Smooth muscle cell (in vitro differentiated cells): ENCODE data around the gene CIDEB. TPM values are rescaled to one million over a fixed set of nuclear protein-coding genes. Genes with fewer than 3 reads are reported as not detected.

ENCODE experiments used
- DNase-seq: peaks from one replicate; lab custom pipeline; 2025; ENCODE audit not compliant: unreplicated experiment; lab: John Stamatoyannopoulos, UW
- H2AFZ ChIP-seq: fragments of 200-600 bp; sonication (generic); 2 replicates; pipeline ENCODE4 v1.6.0; 2016; ENCODE audit warnings: antibody characterized with exemption, low read depth, mild to moderate bottlenecking
- H3F3A ChIP-seq: fragments of 200-600 bp; sonication (generic); 2 replicates; pipeline ENCODE4 v1.6.0; 2017; ENCODE audit warnings: antibody characterized with exemption, low read depth
- H3K27ac ChIP-seq: fragments of 200-600 bp; sonication (generic); 2 replicates; pipeline ENCODE4 v1.5.1; 2016; ENCODE audit warnings: low read depth, mild to moderate bottlenecking
- H3K27me3 ChIP-seq: fragments of 200-600 bp; sonication (generic); 2 replicates; pipeline ENCODE4 v1.6.1; 2016; ENCODE audit warnings: low read depth, mild to moderate bottlenecking
- H3K36me3 ChIP-seq: fragments of 200-600 bp; sonication (generic); 2 replicates; pipeline ENCODE4 v1.5.1; 2016; ENCODE audit warnings: low read depth
- H3K4me1 ChIP-seq: fragments of 200-600 bp; sonication (generic); 2 replicates; pipeline ENCODE4 v1.5.1; 2016; ENCODE audit warnings: low read depth
- H3K4me2 ChIP-seq: fragments of 200-600 bp; sonication (generic); 2 replicates; pipeline ENCODE4 v1.6.0; 2016; ENCODE audit warnings: mild to moderate bottlenecking
- H3K4me3 ChIP-seq: fragments of 200-600 bp; sonication (generic); 2 replicates; pipeline ENCODE4 v1.5.1; 2016; ENCODE audit warnings: mild to moderate bottlenecking
- H3K79me2 ChIP-seq: fragments of 200-600 bp; sonication (generic); 2 replicates; pipeline ENCODE4 v1.6.0; 2016; ENCODE audit warnings: low read depth, mild to moderate bottlenecking
- H3K9ac ChIP-seq: fragments of 200-600 bp; sonication (generic); 2 replicates; pipeline ENCODE4 v1.6.0; 2016; ENCODE audit warnings: low read depth
- H3K9me3 ChIP-seq: fragments of 200-600 bp; sonication (generic); replicated peaks from 2 replicates; pipeline ENCODE4 v1.5.1; 2016; ENCODE audit warnings: low read depth
- H4K20me1 ChIP-seq: fragments of 200-600 bp; sonication (generic); 2 replicates; pipeline ENCODE4 v1.6.0; 2016; ENCODE audit warnings: low read depth
- WGBS: methylation state at CpG from one replicate; pipeline ENCODE4 v1.1.7; 2016; ENCODE audit warnings: low lambda C conversion rate; 5-methylcytosine and 5-hydroxymethylcytosine counted together
- polyA plus RNA-seq: library from polyadenylated mRNA; unstranded; fragments of >200 nt; fragmentation: Nextera tagmentation; extraction: Ambion mirVana; gene quantifications from 2 replicates; pipeline ENCODE4 v1.2.1, GENCODE V29; 2016
- total RNA-seq: library from RNA; depleted of rRNA; stranded (reverse); fragments of >200 nt; gene quantifications from 2 replicates; pipeline ENCODE4 v1.2.3, GENCODE V29; 2014
- TF ChIP-seq, protein P1 (sequence below): fragments of 200-600 bp; sonication (generic); IDR thresholded peaks from 2 replicates; pipeline ENCODE4 v1.5.1; 2017; ENCODE audit warnings: borderline replicate concordance, mild to moderate bottlenecking, antibody characterized with exemption; ENCODE audit not compliant: insufficient read depth, poor library complexity, severe bottlenecking

The CIDEB gene
- total and polyA plus RNA-seq, 2 experiments from 2014 or later: not detected

- 29% methylated on average over 13 of the region's 13 CpGs for WGBS
- peak overlapping the region; percentile 90 for H3K27ac ChIP-seq
- H3K36me3 ChIP-seq: no peaks in the 10 kb centered on the region
- DNase-seq: no peak
- peak overlapping the region; percentile 97 for H3K4me2 ChIP-seq
- no peaks in the 10 kb centered on the region for H3K9me3 ChIP-seq
- peak overlapping the region; percentile 98 for H3K9ac ChIP-seq
- H3K4me3 ChIP-seq: peak overlapping the region; percentile 95
- no peaks in the 10 kb centered on the region for H4K20me1 ChIP-seq
- H3K79me2 ChIP-seq: no peaks in the 10 kb centered on the region
- peak overlapping the region; percentile 94 for H2AFZ ChIP-seq
- no peaks in the 10 kb centered on the region for H3F3A ChIP-seq
- TF ChIP-seq, protein P1, sequence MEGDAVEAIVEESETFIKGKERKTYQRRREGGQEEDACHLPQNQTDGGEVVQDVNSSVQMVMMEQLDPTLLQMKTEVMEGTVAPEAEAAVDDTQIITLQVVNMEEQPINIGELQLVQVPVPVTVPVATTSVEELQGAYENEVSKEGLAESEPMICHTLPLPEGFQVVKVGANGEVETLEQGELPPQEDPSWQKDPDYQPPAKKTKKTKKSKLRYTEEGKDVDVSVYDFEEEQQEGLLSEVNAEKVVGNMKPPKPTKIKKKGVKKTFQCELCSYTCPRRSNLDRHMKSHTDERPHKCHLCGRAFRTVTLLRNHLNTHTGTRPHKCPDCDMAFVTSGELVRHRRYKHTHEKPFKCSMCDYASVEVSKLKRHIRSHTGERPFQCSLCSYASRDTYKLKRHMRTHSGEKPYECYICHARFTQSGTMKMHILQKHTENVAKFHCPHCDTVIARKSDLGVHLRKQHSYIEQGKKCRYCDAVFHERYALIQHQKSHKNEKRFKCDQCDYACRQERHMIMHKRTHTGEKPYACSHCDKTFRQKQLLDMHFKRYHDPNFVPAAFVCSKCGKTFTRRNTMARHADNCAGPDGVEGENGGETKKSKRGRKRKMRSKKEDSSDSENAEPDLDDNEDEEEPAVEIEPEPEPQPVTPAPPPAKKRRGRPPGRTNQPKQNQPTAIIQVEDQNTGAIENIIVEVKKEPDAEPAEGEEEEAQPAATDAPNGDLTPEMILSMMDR: no peak
- H3K27me3 ChIP-seq: no peaks in the 10 kb centered on the region
- no peaks in the 10 kb centered on the region for H3K4me1 ChIP-seq
These were observed 37.1 kb downstream of the CIDEB start for GRCh38 chr14:24270537-24271133.

DNA sequence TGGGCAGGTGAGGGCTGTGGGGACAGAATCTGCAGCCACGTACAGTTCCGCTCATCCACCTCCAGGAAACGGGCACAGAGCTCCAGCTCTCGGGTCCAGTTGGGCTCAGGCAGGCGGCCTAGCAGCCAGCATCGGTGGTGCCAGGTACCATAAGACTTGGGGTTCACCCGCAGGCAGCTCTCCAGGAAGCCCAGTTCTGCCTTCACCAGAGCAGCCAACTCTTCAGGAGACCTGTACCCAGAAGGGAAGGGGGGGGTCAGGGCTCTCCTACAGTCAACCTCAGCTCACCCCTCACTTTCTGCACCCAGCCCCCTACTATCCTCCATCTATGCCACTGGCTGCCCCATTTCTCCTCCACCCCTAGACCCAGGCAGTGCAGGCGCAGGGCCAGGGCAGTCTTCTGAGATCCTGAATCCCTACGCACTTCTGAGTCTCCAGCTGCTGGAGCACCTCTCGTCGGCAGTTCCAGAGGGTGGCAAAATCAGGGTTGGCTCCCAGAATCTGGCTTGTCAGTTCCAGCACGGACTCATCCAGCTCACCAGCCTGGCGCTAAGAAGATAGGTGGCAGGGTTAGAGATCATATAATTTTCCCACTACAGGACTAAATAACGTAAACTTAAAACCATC, 37.8 kb downstream of the CIDEB start:
- H3K9me3 ChIP-seq: no peaks in the 10 kb centered on the region
- DNase-seq: no peak
- TF ChIP-seq, protein P1: no peak
- H3K4me3 ChIP-seq: no peak overlapping the region
- no peaks in the 10 kb centered on the region for H3K4me1 ChIP-seq
- H3K36me3 ChIP-seq: no peaks in the 10 kb centered on the region
- no peaks in the 10 kb centered on the region for H4K20me1 ChIP-seq
- no peaks in the 10 kb centered on the region for H3K27me3 ChIP-seq
- 95% methylated on average over 14 of the region's 14 CpGs for WGBS
- no peak overlapping the region for H3K27ac ChIP-seq
- H3K9ac ChIP-seq: no peak overlapping the region
- no peaks in the 10 kb centered on the region for H3K79me2 ChIP-seq
- H3F3A ChIP-seq: no peaks in the 10 kb centered on the region
- no peak overlapping the region for H2AFZ ChIP-seq
- no peak overlapping the region for H3K4me2 ChIP-seq

DNA sequence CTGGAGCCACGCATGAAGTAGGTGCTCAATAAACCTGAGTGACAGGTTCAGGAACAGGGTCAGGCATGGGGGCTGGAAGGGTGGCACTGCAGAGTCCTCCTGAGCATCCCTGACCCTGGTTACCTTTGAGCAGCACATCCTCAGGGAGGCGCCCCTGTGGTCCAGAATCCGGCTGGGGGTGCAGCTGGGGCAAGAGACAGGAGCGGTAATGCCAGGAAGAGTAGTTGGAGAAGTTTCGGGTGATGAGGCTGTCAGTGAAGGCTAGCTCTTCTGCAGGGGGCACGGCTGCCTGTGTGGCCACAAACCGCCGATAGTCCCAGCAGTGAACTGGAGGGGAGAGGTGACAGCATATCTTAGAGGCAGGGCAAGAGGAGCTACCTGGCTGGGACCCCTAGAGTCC, 38.4 kb downstream of the CIDEB start:
- Histone ChIP-seq H3K27ac (no peak overlapping the region), H3K4me3 (no peak overlapping the region), H2AFZ (no peak overlapping the region), H3K9ac (no peak overlapping the region), H3K79me2 (no peaks in the 10 kb centered on the region), H3K36me3 (no peaks in the 10 kb centered on the region), H3K4me1 (no peaks in the 10 kb centered on the region), H4K20me1 (no peaks in the 10 kb centered on the region), H3K9me3 (no peaks in the 10 kb centered on the region), H3K27me3 (no peaks in the 10 kb centered on the region), H3F3A (no peaks in the 10 kb centered on the region), H3K4me2 (no peak overlapping the region)
- no peak for DNase-seq
- WGBS: 96% methylated on average over 8 of the region's 8 CpGs
- TF ChIP-seq, protein P1: no peak

DNA sequence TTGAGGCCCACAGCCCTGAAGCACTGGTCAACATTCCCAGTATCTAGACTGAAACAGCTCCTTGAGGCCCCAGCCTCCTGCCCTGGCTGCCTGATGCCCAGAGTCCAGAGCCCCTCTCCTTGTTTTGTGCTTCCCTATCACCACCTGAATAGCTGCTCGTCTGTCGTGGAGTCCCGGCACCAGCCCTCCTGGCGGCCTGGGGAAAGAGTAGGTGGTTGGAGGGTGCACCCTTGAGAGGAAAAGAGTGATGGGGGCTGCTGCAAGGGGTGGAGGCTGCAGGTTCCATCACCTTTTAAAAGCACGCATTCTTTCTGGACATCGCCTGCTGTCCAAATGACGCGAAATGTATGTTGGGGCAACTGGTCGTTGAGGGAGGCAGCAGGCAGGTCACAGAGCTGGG, 39.6 kb downstream of the CIDEB start:
- Histone ChIP-seq H3K27ac (no peak overlapping the region), H3K36me3 (no peaks in the 10 kb centered on the region), H3K27me3 (no peaks in the 10 kb centered on the region), H3K9ac (no peak overlapping the region), H2AFZ (no peak overlapping the region), H3K4me3 (no peak overlapping the region), H3K9me3 (no peaks in the 10 kb centered on the region), H3F3A (no peaks in the 10 kb centered on the region), H3K4me1 (no peaks in the 10 kb centered on the region), H3K79me2 (no peaks in the 10 kb centered on the region), H3K4me2 (no peak overlapping the region), H4K20me1 (no peaks in the 10 kb centered on the region)
- 93% methylated on average over 9 of the region's 9 CpGs for whole genome bisulfite sequencing
- TF ChIP-seq, protein P1: no peak
- no peak for DNase-seq
